Measurements from ENCODE around the gene CREB3L4. TPM values are rescaled to one million over a fixed set of nuclear protein-coding genes. Genes with fewer than 3 reads are reported as not detected.

The CREB3L4 gene
- total RNA-seq, 4 donors from 2014 or later: 6.6 to 23.1 (median 17.0) TPM

DNA sequence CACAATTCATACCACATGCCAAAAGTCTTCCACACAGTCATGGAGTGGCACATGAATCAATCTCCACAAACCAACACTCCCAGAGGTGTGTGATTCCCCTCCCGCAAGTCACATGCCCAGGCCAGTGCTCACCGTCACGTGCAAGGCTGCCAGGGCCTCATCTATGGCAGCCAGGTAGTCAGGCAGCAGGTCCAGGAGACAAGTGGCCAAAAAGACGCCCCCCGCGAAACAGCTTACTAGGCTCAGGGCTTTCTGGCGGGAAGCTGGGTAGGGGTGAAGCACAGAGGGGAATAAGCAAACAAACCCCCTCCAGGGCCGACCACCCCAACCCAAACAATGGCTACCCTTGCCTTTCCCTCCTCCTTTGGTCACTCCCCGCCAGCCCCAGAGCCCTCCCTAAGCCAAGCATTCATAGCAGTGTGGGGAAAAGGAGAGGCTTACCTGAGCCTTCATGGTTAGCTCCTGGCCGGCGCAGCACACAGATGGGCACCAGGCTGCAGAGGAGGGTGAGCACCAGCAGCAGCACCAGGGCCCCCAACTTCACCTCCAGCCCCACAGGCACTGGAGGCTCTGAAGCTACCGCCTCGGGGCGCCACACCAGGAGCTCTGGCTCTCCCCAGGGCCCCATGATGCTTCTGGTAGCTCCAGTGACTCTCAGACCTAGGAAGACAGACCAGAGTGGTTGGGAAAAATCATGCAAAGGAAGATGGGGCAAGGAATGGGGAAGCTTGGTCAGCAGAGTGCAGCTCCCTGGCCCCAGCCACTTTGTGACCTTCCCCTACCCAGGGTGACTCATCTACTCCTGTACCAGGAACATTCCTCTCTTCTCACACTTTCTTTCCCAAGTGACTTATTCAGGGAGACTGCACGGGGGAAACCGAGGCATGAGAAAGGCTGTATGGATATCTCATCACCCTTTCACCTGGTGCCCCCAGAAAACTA lies 5.3 kb upstream of the CREB3L4 start:
- intact Hi-C loops (cut with DNase I): no loop called here
- DNase-seq: peak; percentile 35 to 37
- H3K27ac ChIP-seq: peak overlapping the region; percentile 74 to 98 (median 94)
- H3K9me3 ChIP-seq: no peaks in the 10 kb centered on the region
- no peaks in the 10 kb centered on the region for H3K27me3 ChIP-seq
- peaks cover 39 to 40% of the 10 kb centered on the region in 2 donors for H3K4me1 ChIP-seq
- H3K36me3 ChIP-seq: peaks cover 0 to 9% of the 10 kb centered on the region in 2 donors
- 40 to 49% methylated on average over 16 of the region's 16 CpGs for WGBS, 2 donors
- TF ChIP-seq, protein P1, sequence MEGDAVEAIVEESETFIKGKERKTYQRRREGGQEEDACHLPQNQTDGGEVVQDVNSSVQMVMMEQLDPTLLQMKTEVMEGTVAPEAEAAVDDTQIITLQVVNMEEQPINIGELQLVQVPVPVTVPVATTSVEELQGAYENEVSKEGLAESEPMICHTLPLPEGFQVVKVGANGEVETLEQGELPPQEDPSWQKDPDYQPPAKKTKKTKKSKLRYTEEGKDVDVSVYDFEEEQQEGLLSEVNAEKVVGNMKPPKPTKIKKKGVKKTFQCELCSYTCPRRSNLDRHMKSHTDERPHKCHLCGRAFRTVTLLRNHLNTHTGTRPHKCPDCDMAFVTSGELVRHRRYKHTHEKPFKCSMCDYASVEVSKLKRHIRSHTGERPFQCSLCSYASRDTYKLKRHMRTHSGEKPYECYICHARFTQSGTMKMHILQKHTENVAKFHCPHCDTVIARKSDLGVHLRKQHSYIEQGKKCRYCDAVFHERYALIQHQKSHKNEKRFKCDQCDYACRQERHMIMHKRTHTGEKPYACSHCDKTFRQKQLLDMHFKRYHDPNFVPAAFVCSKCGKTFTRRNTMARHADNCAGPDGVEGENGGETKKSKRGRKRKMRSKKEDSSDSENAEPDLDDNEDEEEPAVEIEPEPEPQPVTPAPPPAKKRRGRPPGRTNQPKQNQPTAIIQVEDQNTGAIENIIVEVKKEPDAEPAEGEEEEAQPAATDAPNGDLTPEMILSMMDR (IDR thresholded peaks at IDR 0.05): no peak
- no peak for TF ChIP-seq POLR2A (IDR thresholded peaks at IDR 0.05)
- peak overlapping the region; percentile 11 to 79 (median 59) for H3K4me3 ChIP-seq (replicated peaks in 1 of 3)

DNA sequence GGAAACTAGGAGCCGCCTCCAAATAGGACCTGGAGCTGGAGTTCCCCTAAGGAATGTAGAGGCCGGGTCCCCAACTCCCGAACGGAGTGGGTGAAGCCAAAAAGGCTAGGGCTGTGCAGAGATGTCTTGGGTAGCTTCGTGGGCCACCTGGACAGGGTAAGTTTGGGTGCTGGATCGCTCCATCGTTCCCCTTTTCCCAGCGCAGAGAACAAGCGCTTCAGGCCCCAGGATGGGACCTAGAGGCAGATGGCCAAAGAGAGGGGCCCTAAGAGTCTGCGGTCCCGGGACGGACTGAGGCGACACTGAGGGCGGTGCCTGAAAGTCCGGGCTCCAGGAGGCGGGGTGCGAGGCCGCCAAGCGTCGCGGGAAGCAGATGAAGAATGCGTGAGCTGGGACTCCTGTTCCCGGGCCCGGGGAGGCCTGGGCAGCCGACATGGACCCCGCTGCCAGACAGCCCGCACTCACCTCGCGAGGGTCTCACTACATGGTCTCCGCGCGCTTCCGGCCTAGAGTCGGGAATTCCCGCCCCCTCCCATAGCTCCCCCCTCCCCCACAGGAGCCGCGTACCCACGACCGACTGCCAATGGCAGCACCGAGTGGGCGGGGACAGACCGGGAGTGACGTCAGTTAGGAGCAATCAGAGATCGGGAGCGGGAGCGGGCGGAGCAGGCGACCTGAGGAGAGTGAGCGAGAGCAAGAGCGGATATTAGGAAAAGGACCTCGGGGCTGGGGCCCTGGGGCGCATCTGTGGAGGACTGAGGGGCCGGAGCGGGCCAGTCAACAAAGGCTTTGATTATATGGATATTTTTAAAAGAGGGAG lies 4.5 kb upstream of the CREB3L4 start, which contains the start of gene SLC39A1:
Gene SLC39A1, minus strand, starts transcription at position 508 of the 820 bp plus-strand sequence. CDS start 822 bp downstream, outside the sequence.
- DNase-seq: peak; percentile 99 to 100
- H3K9me3 ChIP-seq: no peaks in the 10 kb centered on the region
- 0 to 1% methylated on average over 23 to 30 of the region's 54 CpGs for WGBS, 2 donors
- H3K4me1 ChIP-seq: peaks cover 35 to 44% of the 10 kb centered on the region in 2 donors
- peak; percentile 15 to 88 for TF ChIP-seq POLR2A (IDR thresholded peaks at IDR 0.05)
- TF ChIP-seq, protein P1 (IDR thresholded peaks at IDR 0.05): no peak
- peak within 1 kb of the TSS; percentile 31 to 79 (median 59) for H3K4me3 ChIP-seq (replicated peaks in 1 of 3)
- peak within 1 kb of the TSS; percentile 74 to 98 (median 94) for H3K27ac ChIP-seq
- H3K36me3 ChIP-seq: peaks cover 0 to 9% of the 10 kb centered on the region in 2 donors
- intact Hi-C loops (cut with DNase I): no loop called here
- no peaks in the 10 kb centered on the region for H3K27me3 ChIP-seq

DNA sequence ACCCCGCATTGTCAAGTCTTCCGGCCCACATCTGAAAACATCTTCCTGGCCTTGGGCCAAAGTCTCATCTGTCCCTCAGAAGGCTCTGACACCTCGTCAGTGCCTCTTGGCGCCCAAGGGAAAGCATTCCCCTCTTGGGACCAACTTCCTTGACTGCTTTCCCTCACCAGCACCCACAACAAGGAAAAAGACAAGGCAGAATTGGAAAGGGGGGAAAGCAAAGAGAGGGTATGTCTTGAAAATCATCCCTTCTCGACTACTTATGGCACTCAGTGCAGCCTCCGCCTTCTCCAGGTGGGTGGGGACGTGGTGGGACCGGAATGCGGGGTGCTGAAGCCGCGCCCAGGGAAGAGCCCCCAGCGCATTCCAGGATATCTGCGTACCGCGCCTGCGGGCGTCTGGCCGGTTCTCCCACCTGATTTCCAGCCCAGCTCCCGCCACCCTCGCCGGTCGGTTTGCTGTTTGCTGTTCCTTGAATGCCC lies 3.8 kb upstream of the CREB3L4 start:
- peak overlapping the region; percentile 6 to 79 (median 31) for H3K4me3 ChIP-seq (replicated peaks in 1 of 3)
- DNase-seq: peak; percentile 56 to 57
- 0 to 1% methylated on average over 16 to 22 of the region's 22 CpGs for WGBS, 2 donors

DNA sequence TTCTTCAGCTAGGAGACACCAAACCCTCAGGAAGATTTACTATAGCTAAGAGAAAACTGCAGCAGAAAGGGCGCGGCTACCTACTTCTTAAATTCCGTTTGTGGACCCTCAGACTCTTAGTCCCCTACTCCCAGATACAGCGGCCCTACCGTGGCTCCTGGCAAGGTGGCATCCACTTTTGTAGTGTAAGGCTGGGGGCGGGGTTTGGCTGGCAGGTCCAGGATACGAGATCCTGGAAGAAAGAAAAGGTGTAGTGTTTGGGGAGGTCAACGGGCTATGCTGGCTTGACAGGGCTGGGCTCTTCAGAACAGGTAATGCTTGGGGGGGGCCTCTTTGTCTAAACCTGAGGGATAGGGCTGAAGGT lies 280 bp downstream of the CREB3L4 start:
- peak; percentile 67 to 68 for DNase-seq
- intact Hi-C loops (cut with DNase I): no loop called here
- peak overlapping the region; percentile 32 to 52 (median 46) for H3K4me3 ChIP-seq (replicated peaks in 1 of 3)
- H3K27me3 ChIP-seq: no peaks in the 10 kb centered on the region
- H3K27ac ChIP-seq: peak overlapping the region; percentile 88 to 98 (median 93)
- no peaks in the 10 kb centered on the region for H3K9me3 ChIP-seq
- 2 to 8% methylated on average over 8 of the region's 8 CpGs for WGBS, 2 donors
- TF ChIP-seq POLR2A (IDR thresholded peaks at IDR 0.05): no peak
- TF ChIP-seq, protein P1 (IDR thresholded peaks at IDR 0.05): no peak
- peaks cover 22 to 32% of the 10 kb centered on the region in 2 donors for H3K4me1 ChIP-seq
- no peaks in the 10 kb centered on the region for H3K36me3 ChIP-seq

More for the DNA sequence above, 3.8 kb upstream of the CREB3L4 start:
- peak overlapping the region; percentile 74 to 98 (median 94) for H3K27ac ChIP-seq
- TF ChIP-seq, protein P1 (IDR thresholded peaks at IDR 0.05): no peak
- TF ChIP-seq POLR2A (IDR thresholded peaks at IDR 0.05): no peak
- intact Hi-C loops (cut with DNase I): no loop called here
- H3K9me3 ChIP-seq: no peaks in the 10 kb centered on the region
- H3K4me1 ChIP-seq: peaks cover 34 to 48% of the 10 kb centered on the region in 2 donors
- peaks cover 0 to 9% of the 10 kb centered on the region in 2 donors for H3K36me3 ChIP-seq
- H3K27me3 ChIP-seq: no peaks in the 10 kb centered on the region

Measured in thyroid gland (tissue), 4 donors.